Endothelial cell of umbilical vein (primary cell): ENCODE measurements around the gene LHX1. TPM values are rescaled to one million over a fixed set of nuclear protein-coding genes. Genes with fewer than 3 reads are reported as not detected.

ENCODE experiments used
- BruUV-seq: library from RNA; stranded (reverse); fragments of 400-500 nt; replicated peaks from 2 replicates; lab custom pipeline; 2021; lab: Mats Ljungman, UMichigan
- CTCF ChIA-PET: fragments of 300-600, 350-600 bp; sonication (Branson Sonifier 250); formaldehyde crosslinking; loops from one replicate; lab custom pipeline; 2021; ENCODE audit warnings: antibody characterized with exemption, inconsistent platforms; lab: Charles Lee
- POLR2A ChIA-PET: fragments of 300-600, 350-600 bp; sonication (Branson Sonifier 250); formaldehyde crosslinking; loops from one replicate; lab custom pipeline; 2021; ENCODE audit warnings: antibody characterized with exemption, inconsistent platforms; lab: Charles Lee
- DNase-seq: peaks from one replicate; pipeline ENCODE4 v3.0.0-alpha.2; 2011; ENCODE audit warnings: low read depth, low spot score
- FAIRE-seq: peaks from 2 replicates; lab custom pipeline; 2011; peaks lifted over from hg19 to GRCh38; lab: Jason Lieb, UNC
- H2AFZ ChIP-seq: 2 replicates; pipeline ENCODE4 v1.6.0; 2012; ENCODE audit warnings: low read depth, low read length, control low read depth, inconsistent platforms
- H3K27ac ChIP-seq: 2 replicates; pipeline ENCODE4 v1.5.1; 2011; ENCODE audit warnings: low read depth, mild to moderate bottlenecking, control low read depth, low read length, moderate library complexity; ENCODE audit not compliant: insufficient read depth
- H3K27me3 ChIP-seq, 2 experiments: 2 replicates each; pipeline versions ENCODE4 v1.6.0 to v1.6.1; 2011; ENCODE audit warnings: low read length in 2 of 2, mixed read lengths in 1 of 2; ENCODE audit not compliant: control insufficient read depth in 2 of 2, insufficient read depth in 2 of 2
- H3K36me3 ChIP-seq, 2 experiments: 2 replicates in 1 of 2; 3 replicates in 1 of 2; pipeline ENCODE4 v1.5.1; 2011; ENCODE audit warnings: low read length in 2 of 2, mild to moderate bottlenecking in 1 of 2, moderate library complexity in 1 of 2; ENCODE audit not compliant: control insufficient read depth in 2 of 2, insufficient read depth in 2 of 2; ENCODE audit errors: extremely low read depth in 1 of 2
- H3K4me1 ChIP-seq: 3 replicates; pipeline ENCODE4 v1.5.1; 2011; ENCODE audit warnings: mild to moderate bottlenecking, low read length; ENCODE audit not compliant: control insufficient read depth, insufficient read depth; ENCODE audit errors: extremely low read depth
- H3K4me2 ChIP-seq: 2 replicates; pipeline ENCODE4 v1.6.1; 2011; ENCODE audit warnings: low read length, control low read depth, mixed read lengths; ENCODE audit not compliant: insufficient read depth
- H3K4me3 ChIP-seq, 3 experiments: fragments of 200-600 bp in 1 of 3; sonication (generic), shearing (Covaris generic) in 1 of 3; replicated peaks in 1 of 3; 2 replicates each; pipeline ENCODE4 v1.5.1; 2011 to 2016; ENCODE audit warnings: control low read depth in 3 of 3, low read length in 3 of 3, mild to moderate bottlenecking in 2 of 3, inconsistent platforms in 1 of 3, low read depth in 1 of 3, moderate library complexity in 1 of 3; ENCODE audit not compliant: insufficient read depth in 1 of 3
- H3K79me2 ChIP-seq: 2 replicates; pipeline ENCODE4 v1.6.0; 2012; ENCODE audit warnings: low read length, inconsistent platforms; ENCODE audit not compliant: control insufficient read depth, insufficient read depth
- H3K9ac ChIP-seq: replicated peaks from 2 replicates; pipeline ENCODE3; 2011; ENCODE audit warnings: low read length, control low read depth; ENCODE audit not compliant: insufficient read depth; ENCODE audit errors: extremely low read depth
- H3K9me1 ChIP-seq: replicated peaks from 3 replicates; pipeline ENCODE4 v1.6.0; 2011; ENCODE audit warnings: mild to moderate bottlenecking, low read length; ENCODE audit not compliant: control insufficient read depth, insufficient read depth; ENCODE audit errors: extremely low read depth
- H3K9me3 ChIP-seq: replicated peaks from 2 replicates; pipeline ENCODE4 v1.5.1; 2012; ENCODE audit warnings: low read length, inconsistent platforms; ENCODE audit not compliant: control insufficient read depth, insufficient read depth
- H4K20me1 ChIP-seq: replicated peaks from 2 replicates; pipeline ENCODE3; 2011; ENCODE audit warnings: mild to moderate bottlenecking, low read length; ENCODE audit not compliant: control insufficient read depth, insufficient read depth; ENCODE audit errors: extremely low read depth
- CTCF ChIP-seq, 2 donors: IDR thresholded peaks; 1 replicate in 1 of 2; 2 replicates in 1 of 2; pipeline ENCODE4 v1.5.1; 2011; ENCODE audit warnings: low read length in 2 of 2, mild to moderate bottlenecking in 2 of 2, moderate library complexity in 2 of 2, control low read depth in 1 of 2, inconsistent platforms in 1 of 2, low read depth in 1 of 2; ENCODE audit not compliant: insufficient read depth in 1 of 2; ENCODE audit errors: extremely low read depth in 1 of 2
- EZH2 ChIP-seq: IDR thresholded peaks from 2 replicates; pipeline ENCODE4 v1.6.1; 2012; ENCODE audit warnings: borderline replicate concordance, low read depth, mild to moderate bottlenecking, moderate library complexity, low read length, inconsistent platforms; ENCODE audit not compliant: severe bottlenecking
- FOS ChIP-seq: IDR thresholded peaks from 2 replicates; pipeline ENCODE4 v1.6.1; 2011; ENCODE audit warnings: mild to moderate bottlenecking, low read length, moderate library complexity, borderline replicate concordance; ENCODE audit not compliant: insufficient read depth
- GATA2 ChIP-seq: IDR thresholded peaks from 2 replicates; pipeline ENCODE4 v1.7.0; 2011; ENCODE audit warnings: low read depth, mild to moderate bottlenecking, moderate library complexity, mixed read lengths, low read length; ENCODE audit not compliant: insufficient read length, insufficient read depth
- JUN ChIP-seq: IDR thresholded peaks from 2 replicates; pipeline ENCODE4 v1.6.1; 2011; ENCODE audit warnings: borderline replicate concordance, low read depth; ENCODE audit not compliant: insufficient read length, insufficient read depth
- MYC ChIP-seq: IDR thresholded peaks from one replicate; pipeline ENCODE4 v1.6.1; 2011; ENCODE audit warnings: mild to moderate bottlenecking, low read depth, low read length
- POLR2A ChIP-seq: IDR thresholded peaks from 2 replicates; pipeline ENCODE4 v1.6.1; 2012; ENCODE audit warnings: low read depth, mild to moderate bottlenecking, control low read depth, low read length
- POLR2AphosphoS5 ChIP-seq: IDR thresholded peaks from 2 replicates; pipeline ENCODE4 v1.6.1; 2012; ENCODE audit warnings: low read depth, mild to moderate bottlenecking, control low read depth, low read length, moderate library complexity; ENCODE audit not compliant: insufficient read depth
- dilution Hi-C: fragments of 300-500 bp; cut with MboI; formaldehyde crosslinking; loops from one replicate; pipeline ENCODE4 v1.15.0; 2019; ENCODE audit warnings: low sequenced_read_pairs; ENCODE audit not compliant: extremely low pct_ligation_motif_present
- intact Hi-C: fragments of 100-400 bp; cut with micrococcal nuclease; formaldehyde crosslinking; loops from one replicate; pipeline ENCODE4 v1.10.0; 2022
- polyA plus RNA-seq, 4 experiments: library from polyadenylated mRNA; depleted of rRNA in 3 of 4; stranded (reverse) in 3 of 4; unstranded in 1 of 4; fragments of >200 nt; gene quantifications; 2 replicates each; pipeline versions ENCODE4 v1.2.1 to v1.2.3, GENCODE V29; 2011 to 2012; ENCODE audit warnings: missing spikeins in 1 of 4
- total RNA-seq: library from RNA; stranded (reverse); gene quantifications from 2 replicates; pipeline ENCODE4 v1.2.3, GENCODE V29; 2021
- TF ChIP-seq, protein P1 (sequence below): IDR thresholded peaks from 2 replicates; pipeline ENCODE4 v1.6.1; 2011; ENCODE audit not compliant: insufficient read depth, insufficient read length

The LHX1 gene
- total and polyA plus RNA-seq, 2 donors (not counting 3 experiments of a cell fraction or from before 2014, with no cell fraction given) = not detected

DNA sequence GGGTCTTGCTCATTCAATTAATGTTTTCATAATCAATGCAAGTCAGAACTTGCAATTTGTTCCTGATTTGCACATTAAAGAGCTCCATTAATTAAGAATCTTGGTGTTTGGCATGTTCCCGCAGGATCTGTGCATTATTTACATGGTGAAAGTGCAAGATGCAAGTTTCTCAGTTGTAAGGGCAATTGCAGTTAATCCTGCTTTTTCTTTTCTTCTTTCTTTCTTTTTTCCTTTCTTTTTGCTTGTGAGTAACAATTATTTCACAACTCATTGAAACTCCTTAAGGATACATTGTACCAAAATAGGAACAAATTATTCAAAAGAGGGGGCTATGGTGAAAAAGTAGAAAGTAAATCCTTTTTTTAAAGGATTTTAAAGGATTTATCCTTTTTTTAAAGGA lies 35.6 kb downstream of the LHX1 start:
- DNase-seq (no peak), FAIRE-seq (no peak)
- no peaks in the 10 kb centered on the region for H3K9me3 ChIP-seq
- peaks cover 11% of the 10 kb centered on the region for H4K20me1 ChIP-seq
- CTCF ChIA-PET = no interaction called here
- H3K4me2 ChIP-seq = no peak overlapping the region
- H2AFZ ChIP-seq = no peak overlapping the region
- no peak overlapping the region for H3K4me3 ChIP-seq
- BruUV-seq = no TSS peak
- H3K4me1 ChIP-seq = no peaks in the 10 kb centered on the region
- no peaks in the 10 kb centered on the region for H3K27me3 ChIP-seq
- dilution Hi-C loops (no loop called here), intact Hi-C loops (no loop called here)
- H3K9me1 ChIP-seq = no peaks in the 10 kb centered on the region
- no peak overlapping the region for H3K9ac ChIP-seq
- H3K27ac ChIP-seq = no peak overlapping the region
- POLR2A ChIA-PET = no interaction called here
- H3K79me2 ChIP-seq = peaks cover 15% of the 10 kb centered on the region
- TF ChIP-seq GATA2 = no peak
- no peak for TF ChIP-seq POLR2A
- TF ChIP-seq CTCF (IDR thresholded peaks at IDR 0.05; ENCODE audit: extremely low read depth in 1 of 2, insufficient read depth in 1 of 2, low read depth in 1 of 2, low read length in 2 of 2) = no peak
- TF ChIP-seq JUN = no peak
- TF ChIP-seq FOS = no peak
- no peak for TF ChIP-seq MYC
- TF ChIP-seq EZH2 = no peak
- TF ChIP-seq, protein P1, sequence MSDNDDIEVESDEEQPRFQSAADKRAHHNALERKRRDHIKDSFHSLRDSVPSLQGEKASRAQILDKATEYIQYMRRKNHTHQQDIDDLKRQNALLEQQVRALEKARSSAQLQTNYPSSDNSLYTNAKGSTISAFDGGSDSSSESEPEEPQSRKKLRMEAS = no peak
- no peak for TF ChIP-seq POLR2AphosphoS5
- H3K36me3 ChIP-seq = no peaks in the 10 kb centered on the region
